OCI-LY1 (cell line): ENCODE data around the gene IRX3.

Source experiments
- CTCF ChIP-seq: fragments of 200-600 bp; sonication (generic), shearing (Covaris generic); IDR thresholded peaks from 2 replicates; pipeline ENCODE4 v1.5.1; 2017; ENCODE audit warnings: mild to moderate bottlenecking, antibody characterized with exemption, low read length, moderate library complexity, mixed read lengths
- EZH2 ChIP-seq: fragments of 200-600 bp; sonication (generic), shearing (Covaris generic); IDR thresholded peaks from 2 replicates; pipeline ENCODE4 v1.8.0; 2017; ENCODE audit warnings: borderline replicate concordance, mixed run types, mild to moderate bottlenecking, antibody characterized with exemption, low read length, moderate library complexity, mixed read lengths

GRCh38 chr16:54320697-54321340, 34.2 kb upstream of the IRX3 start:
- TF ChIP-seq CTCF (no peak), EZH2 (no peak)
